HG03378 (cell line): ENCODE data around the gene PPP1R2.
"Not testable (repeated sequence)": the region's sequence is repeated elsewhere in the genome, so short reads cannot be mapped to it uniquely, and the experiment has no call there.

ENCODE experiments used
- ATAC-seq: cut with Tn5 transposase; IDR thresholded peaks from one replicate; pipeline ENCODE4 v1.9.1; 2021; ENCODE audit warnings: mild to moderate bottlenecking, moderate library complexity; ENCODE audit not compliant: unreplicated experiment

Gene PPP1R2

DNA sequence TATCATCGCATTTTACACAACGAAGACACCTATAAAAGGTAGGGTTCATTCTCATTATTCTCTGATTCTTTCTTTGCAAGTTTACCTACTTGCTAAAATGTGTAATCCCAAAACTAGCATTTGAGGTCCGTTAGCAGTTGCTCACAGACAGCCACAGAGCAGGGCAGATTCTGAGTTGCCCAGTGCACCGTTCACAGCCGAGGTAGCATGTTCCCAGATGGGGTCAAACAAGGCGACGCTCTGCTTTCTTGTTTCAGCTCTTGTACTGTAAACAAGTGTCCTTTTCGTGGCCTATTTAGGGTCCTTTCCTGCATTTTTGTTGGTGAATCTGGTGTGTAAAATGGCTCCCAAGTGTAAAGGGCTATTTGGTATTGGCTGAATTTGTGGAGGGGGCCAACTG, 3.1 kb downstream of the PPP1R2 start:
- no peak for ATAC-seq

DNA sequence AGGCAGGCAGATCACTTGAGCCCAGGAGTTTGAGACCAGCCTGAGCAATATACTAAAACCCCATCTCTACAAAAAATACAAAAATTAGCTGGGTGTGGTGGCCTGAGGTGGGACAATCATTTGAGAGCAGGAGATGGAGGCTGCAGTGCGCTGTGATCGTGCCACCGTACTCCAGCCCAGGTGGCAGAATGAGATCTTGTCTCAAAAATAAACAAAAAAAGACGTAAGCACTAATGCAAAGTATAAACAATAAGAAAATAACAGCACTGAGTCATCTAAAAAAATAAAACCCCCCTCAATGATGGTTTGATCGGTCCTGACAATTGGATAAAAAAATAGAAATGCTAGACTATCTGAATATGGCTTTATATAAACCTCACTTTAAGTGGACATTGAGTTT, 3.6 kb downstream of the PPP1R2 start:
- ATAC-seq = no peak

DNA sequence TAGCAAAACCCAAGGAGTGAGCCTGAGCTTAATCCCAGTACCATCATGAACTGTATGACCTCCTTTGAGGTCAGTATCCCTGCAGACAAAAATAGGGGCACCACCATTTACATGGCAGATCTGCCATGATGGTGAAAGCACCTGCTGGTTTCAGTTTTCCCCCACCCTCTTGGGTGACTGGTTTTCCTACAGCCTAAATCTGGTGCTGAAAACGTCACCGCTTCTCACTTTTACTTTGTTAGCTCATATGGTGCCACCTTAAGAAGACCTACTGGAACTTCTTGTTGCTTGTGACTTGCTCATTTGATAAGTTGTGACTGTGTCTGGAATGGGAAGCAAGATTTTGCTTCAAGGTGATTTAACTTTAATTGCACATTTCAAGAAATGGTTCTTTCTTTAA, 5.1 kb downstream of the PPP1R2 start:
- peak; percentile 55 for ATAC-seq

DNA sequence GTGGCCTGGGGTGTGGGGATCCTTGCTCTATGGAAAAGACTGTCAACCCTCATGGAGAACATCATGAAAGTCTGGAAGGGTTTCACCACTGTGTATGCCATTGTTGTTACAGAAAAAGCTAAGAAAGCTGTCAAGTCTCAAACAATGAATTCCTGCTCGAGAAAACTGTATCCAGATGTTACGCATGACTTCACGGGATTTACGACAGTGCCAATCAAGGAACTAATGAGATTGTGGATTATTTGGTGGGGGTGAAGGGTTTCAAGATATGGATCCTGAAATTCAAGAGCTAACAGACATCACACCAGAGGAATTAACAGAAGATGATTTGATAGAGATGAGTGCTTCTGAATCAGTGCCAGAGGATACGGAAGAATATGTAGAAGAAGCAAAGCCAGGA, 7.8 kb downstream of the PPP1R2 start:
- no peak for ATAC-seq

DNA sequence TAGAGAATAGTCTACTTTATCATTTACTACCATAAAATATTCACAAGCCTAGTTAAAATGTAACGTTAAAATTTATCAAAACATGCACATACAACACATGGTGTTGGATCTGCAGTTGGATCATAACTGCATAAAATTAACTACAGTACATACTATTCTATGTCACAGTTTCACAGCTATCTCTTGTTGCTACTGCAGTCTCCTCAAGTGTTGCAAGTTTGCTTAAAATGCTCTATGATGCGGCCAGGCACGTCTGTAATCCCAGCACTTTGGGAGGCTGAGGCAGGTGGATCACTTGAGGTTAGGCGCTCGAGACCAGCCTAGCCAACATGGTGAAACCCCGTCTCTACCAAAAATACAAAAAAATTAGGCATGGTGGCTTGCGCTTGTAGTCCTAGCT, 10.3 kb downstream of the PPP1R2 start:
- ATAC-seq = no peak

DNA sequence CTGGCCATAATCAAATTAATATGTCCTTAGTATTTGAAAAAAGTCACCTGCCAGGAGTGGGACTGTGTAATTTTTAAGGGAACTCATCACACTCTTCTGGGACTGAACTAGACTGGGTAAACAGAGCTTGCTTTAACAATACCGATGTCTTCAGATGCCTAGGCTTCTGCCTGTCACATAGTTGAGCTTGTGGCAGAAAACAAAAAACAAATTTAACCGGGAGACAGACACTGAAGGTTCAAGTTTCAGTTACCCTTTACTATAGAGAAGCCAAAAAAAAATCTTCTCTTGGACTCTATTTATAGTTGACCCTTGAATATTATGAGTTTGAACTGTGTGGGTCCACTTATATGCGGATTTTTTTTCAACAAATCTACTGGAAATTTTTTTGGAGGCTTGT, 10.8 kb downstream of the PPP1R2 start:
- no peak for ATAC-seq

DNA sequence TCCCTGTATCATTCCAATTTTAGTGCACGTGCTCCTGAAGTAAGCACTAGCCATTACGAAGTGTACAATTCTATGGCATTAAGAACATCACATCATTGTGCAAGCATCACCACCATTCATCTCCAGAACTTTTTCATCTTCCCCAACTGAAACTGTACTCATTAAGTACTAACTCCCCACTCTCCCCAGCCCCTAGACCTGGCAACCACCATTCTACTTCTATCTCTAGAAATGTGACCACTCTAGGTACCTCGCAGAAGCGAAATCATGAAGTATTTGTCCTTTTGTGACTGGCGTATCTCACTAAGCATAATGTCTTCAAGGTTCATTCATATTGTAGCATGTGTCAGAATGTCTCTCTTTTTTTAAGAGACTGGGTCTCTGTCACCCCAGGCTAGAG, 11.4 kb downstream of the PPP1R2 start:
- no peak for ATAC-seq

DNA sequence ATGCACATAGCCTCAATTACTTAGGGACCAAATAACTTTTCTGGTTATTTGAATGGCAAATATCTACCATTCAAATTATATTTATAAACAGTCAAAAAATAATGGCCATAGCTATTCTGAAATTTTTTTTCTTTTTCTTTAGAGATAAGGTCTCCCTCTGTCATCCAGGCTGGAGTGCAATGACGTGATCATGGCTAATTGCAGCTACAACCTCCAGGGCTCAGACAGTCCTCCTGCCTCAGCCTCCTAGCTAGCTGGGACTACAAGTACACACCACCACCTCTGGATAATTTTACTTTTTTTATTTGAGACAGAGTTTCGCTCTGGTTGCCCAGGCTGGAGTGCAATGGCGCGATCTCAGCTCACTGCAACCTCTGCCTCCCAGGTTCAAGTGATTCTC, 16.6 kb downstream of the PPP1R2 start:
- ATAC-seq = no peak

DNA sequence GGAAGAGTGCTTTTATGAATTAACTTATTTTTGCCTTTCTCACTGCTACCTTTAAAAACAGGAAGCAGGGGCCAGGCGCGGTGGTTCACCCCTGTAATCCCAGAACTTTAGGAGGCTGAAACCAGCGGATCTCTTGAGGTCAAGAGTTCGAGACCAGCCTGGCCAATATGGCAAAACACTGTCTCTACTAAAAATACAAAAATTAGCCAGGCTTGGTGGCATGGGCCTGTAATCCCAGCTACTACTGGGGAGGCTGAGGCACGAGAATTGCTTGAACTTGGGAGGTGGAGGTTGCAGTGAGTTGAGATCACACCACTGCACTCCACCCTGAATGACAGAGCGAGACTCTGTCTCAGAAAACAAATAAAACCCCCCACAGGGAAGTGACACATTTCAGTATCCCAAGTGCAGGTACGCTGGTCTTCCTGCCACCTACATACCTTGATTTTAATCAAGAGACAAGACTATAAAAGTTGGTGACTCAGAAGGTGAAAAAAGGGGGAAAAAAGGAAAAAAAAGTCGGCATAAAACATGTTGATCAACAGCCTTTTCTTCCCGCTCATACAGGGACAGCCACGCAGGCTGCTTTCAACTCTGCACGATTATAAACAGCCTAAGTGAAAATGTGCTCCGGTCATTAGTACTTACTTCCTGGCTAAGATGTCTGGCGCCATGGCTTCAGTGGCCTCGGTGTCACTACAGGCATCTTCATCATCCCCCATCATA, 18.8 kb downstream of the PPP1R2 start:
- ATAC-seq = no peak

DNA sequence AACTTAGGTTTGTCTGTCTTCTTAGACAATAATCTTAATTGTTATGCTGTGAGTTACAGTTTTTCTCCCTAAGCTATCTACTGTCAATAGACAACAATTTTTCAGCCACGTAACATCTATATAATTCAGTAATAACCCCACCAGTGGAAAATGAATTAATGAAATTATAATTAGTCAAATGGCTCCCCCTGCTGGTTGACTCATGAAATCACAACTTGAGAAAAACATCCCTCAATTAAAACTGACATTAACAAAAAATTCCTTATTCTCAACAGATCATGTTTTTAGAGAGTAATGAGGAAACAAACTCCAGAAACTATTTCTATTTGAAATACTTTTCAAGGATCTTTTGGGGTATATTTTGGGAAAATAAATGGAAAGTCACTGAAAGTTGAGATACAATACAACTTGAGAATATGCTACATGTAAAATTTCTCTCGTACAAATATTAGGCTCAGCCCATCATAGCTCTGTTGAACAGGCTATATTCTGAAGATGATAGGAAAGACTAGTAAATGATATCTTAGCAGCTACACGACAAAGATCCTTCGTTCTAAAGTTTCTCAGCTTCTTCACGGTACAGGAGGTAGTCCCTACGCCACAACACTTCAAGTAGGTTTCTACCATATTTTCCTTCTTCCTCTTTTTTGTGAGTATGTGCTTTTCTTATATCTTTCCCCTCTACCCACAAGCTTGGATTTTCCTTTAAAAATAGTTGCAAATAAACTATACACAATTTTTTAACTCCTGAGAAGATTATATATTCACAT, 20.7 kb downstream of the PPP1R2 start:
- no peak for ATAC-seq

DNA sequence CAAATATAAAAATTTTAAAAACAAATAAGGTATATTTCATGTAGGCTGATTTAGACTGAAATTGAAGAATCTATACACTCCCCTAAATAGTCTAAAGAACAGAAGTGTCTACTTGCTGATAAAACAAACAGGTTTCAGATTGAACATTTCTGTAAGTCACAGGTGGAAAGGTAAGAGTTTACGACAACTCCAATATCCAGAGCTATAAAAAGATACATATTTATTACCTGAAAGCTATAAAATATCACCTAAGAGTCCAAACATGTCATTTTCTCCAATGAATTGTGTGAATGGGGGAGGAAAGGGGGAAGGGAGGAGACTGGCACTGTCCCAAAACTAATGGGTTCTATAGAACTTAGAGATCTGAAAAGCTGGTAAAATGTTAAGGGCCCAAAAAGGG, 26.1 kb downstream of the PPP1R2 start:
- ATAC-seq = no peak

DNA sequence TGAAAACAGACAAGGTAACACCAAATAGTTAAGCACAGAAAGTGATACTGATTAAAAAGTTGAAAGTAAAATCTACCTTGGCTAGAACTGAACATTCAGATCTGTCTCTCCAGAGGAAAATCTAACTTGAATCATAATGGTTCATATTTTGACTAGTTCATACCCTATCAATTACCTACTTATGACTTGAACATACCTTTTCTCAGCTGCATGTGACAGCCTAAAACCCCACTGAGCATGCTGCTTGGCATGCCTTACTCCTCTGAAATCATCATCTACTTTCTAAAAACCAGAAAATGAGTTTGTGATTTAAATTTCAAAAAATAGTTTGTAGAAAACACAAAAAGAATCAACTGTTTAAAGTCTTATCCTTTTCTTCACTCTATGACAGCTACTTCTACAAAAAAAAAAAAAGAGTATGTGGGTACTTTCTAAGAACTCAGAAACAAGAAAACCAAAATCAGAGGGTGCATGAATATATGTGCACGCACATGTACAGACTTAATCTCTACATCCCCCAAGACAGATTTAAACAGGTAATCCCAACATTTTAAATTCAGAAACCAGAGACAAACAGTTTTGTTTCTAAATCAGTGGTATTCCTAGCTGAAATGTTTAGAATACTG, 28.4 kb downstream of the PPP1R2 start:
- not testable (repeated sequence) for ATAC-seq

DNA sequence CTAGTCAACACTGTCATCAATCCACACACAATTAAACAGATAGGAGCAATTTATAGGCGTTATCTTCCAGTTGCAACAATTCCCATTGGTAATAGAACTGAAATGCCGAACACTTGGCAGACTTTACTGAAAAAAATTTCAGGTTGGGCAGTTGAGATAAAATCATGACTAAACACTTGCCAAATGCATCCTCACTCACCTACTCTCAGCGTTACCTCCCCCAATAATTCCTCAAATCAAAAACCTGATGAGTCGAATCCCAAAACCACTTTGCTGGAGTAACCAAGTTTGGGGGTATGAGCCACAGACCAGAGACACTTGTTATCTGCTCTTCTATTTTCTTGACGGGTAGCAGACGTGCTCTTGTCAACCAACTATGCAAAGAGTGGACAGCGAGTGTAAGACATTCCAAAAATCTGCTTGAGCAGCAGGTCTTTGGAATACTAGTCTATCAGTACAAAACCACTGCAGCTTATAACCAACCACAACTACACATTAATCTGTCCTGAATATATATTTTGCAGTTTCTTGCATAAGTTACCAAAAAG, 30.3 kb downstream of the PPP1R2 start:
- ATAC-seq = no peak

DNA sequence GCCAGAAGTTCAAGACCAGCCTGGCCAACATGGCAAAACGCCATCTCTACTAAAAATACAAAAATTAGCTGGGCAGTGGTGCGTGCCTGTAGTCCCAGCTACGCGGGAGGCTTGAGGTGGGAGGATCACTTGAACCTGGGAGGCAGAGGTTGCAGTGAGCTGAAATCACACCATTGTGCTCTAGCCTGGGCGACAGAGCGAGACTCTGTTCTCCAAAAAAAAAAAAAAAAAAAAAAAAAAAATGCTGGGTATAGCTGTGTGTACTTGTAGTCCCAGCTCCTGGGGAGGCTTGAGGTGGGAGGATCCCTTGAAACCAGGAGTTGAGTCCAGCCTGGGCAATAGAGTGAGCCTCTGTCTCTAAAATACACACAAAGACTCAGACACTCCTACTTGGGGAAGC, 32.0 kb downstream of the PPP1R2 start:
- no peak for ATAC-seq

DNA sequence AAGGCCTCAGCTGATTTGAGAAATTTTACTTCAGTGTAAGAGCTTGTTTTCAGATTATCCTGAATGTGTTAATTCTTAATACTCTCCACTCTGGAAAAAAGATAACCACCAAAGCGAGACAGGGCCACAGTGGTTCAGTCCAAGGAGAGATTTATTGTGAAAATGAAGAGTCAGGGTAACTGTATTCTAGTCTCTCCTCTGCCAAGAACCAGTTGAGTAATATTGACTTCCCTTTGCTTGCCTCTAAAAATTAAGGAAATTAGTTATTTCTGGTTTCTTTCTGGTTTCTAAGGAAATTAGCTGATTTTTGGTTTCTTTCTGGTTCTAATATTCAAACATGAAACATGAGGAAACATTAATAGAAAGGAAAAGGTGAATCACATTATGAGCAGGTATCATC, 34.9 kb downstream of the PPP1R2 start:
- ATAC-seq = no peak

DNA sequence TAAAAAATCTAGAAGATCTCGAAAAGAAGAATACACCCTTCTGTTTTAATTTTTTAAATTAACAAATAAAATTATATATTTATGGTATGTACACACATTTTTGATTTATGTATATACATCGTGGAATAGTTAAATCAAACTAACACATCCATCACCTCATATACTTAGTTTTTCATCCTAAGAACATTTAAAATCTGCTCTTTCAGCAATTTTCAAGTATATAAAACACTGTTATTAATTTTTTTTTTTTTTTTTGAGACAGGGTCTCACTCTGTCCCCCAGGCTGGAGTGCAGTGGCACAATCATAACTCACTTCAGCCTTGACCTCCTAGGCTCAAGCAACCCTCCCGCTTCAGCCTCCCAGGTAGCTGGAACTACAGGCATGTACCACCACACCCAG, 67.5 kb downstream of the PPP1R2 start:
- no peak for ATAC-seq

DNA sequence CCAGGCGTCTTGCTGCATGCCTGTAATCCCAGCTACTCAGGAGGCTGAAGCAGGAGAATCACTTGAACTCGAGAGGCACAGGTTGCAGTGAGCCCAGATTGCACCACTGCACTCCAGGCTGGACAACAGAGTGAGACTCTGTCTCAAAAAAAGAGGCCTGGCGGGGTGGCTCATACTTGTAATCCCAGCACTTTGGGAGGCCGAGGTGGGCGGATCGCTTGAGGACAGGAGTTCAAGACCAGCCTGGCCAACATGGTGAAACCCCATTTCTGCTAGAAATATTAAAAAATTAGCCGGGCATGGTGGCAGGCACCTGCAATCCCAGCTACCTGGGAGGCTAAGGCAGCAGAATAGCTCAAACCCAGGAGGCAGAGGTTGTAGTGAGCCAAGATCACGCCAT, 68.0 kb downstream of the PPP1R2 start:
- ATAC-seq = not testable (repeated sequence)

DNA sequence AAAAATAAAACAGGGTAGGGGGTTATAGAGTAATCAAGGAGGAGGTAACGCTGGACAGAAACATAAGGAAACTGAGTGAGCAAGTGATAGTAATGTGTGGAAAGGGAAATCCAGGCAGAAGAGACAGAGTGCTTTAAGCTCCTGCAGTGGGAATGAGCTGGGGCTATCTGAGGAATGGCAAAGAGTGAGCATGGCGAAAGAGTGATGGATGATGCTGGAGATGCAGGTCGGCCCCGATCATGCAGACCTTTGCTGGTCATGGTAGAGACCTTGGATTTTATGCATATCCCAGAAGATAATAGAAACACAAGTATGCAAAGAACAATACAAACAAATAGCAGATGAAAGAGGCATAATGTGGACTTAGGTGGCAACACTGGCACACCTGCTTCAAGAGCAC, 74.3 kb downstream of the PPP1R2 start:
- ATAC-seq = no peak

DNA sequence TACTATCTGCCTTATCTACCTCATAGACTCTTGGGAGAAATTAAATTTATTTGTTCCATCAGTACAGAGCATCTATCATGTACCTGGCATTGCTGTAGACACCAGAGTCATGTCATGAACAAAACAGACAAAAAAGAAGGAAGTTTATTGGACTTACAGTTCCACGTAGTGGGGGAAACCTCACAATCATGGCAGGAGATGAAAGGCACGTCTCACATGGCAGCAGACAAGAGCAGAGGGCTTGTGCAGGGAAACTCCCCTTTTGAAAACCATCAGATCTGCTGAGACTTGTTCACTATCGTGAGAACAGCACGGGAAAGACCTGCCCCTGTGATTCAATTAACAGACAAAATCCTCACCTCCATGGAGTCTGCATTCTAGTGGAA, 74.7 kb downstream of the PPP1R2 start:
- ATAC-seq = no peak

DNA sequence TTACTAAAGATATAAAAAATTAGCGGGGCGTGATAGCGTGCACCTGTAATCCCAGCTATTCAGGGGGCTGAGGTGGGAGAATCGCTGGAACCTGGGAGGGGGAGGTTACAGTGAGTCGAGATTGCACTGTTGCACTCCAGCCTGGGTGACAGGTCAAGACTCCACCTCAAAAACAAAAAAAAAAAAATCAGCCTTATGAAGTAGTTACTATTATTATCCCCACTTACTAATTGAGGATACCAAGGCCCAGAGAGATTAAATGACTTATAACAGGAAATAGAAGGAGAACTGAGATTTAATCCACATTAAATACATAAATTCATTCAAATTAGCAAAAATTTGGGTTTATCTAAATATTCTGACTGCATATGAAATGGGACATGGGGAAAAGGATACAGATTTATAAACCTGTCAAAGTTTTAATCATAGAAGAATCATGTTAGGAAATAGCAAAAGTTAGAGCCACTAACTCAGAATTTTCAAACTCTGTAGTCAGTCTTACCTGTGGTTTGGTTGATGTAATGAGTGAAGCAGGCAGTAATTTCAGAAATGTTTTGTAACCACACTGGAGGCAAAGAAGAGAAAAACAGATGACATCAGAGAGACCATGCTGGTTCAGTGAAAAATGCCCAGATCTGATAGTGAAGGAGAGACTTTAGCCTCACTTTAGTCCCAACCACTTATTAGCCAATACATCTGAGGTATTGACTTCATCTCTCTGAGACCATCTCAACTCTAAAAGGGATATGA, 75.3 kb downstream of the PPP1R2 start:
- ATAC-seq = no peak

DNA sequence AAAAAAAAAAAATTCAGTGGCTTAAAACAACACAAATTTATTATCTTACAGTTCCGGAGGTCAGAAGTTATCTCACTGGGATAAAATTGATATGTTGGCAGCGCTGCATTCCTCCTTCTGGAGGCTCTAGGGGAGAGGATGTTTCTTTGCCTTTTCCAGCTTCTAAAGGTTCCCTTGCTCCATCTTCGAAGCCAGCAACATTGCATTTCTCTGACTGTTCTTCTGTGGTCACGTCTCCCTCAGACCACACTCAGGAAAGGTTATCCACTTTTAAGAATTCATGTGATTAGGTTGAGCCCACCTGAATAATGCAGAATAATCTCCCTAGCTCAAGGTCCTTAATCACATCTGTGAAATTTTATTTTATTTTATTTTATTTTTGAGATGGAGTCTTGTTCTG, 76.9 kb downstream of the PPP1R2 start:
- ATAC-seq = no peak
